Measurements from ENCODE around the gene TMEM254.
"Not testable (repeated sequence)": the region's sequence is repeated elsewhere in the genome, so short reads cannot be mapped to it uniquely, and the experiment has no call there.

GRCh38 chr10:80034766-80035165 is 43.7 kb upstream of the TMEM254 start:
- TF ChIP-seq, protein P1, sequence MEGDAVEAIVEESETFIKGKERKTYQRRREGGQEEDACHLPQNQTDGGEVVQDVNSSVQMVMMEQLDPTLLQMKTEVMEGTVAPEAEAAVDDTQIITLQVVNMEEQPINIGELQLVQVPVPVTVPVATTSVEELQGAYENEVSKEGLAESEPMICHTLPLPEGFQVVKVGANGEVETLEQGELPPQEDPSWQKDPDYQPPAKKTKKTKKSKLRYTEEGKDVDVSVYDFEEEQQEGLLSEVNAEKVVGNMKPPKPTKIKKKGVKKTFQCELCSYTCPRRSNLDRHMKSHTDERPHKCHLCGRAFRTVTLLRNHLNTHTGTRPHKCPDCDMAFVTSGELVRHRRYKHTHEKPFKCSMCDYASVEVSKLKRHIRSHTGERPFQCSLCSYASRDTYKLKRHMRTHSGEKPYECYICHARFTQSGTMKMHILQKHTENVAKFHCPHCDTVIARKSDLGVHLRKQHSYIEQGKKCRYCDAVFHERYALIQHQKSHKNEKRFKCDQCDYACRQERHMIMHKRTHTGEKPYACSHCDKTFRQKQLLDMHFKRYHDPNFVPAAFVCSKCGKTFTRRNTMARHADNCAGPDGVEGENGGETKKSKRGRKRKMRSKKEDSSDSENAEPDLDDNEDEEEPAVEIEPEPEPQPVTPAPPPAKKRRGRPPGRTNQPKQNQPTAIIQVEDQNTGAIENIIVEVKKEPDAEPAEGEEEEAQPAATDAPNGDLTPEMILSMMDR (IDR thresholded peaks at IDR 0.05): not testable (repeated sequence)
- TF ChIP-seq POLR2A (IDR thresholded peaks at IDR 0.05): not testable (repeated sequence)
